K562 (cell line): Measurements from ENCODE around the gene C1QA.

ENCODE experiments used
- EP300 ChIP-seq: IDR thresholded peaks from 2 replicates; pipeline ENCODE4 v1.6.1; 2012; ENCODE audit warnings: low read length, improper control_type of control experiment
- FOXP4 ChIP-seq: sonication (generic); formaldehyde crosslinking; IDR thresholded peaks from 2 replicates; pipeline ENCODE4 v1.8.0; 2022; ENCODE audit warnings: mild to moderate bottlenecking, missing genetic modification reagents, borderline replicate concordance
- MAZ ChIP-seq, 2 experiments: fragments of 450-650 bp in 1 of 2; sonication (generic) in 1 of 2; formaldehyde crosslinking; IDR thresholded peaks in 1 of 2; conservative IDR thresholded peaks in 1 of 2; 2 replicates each; pipeline versions ENCODE4 v1.4.0 to v1.5.0; 2020; ENCODE audit warnings: mild to moderate bottlenecking in 1 of 2, missing genetic modification reagents in 1 of 2
- RAD21 ChIP-seq, 2 experiments: fragments of 250-450 bp in 1 of 2; fragments of 450-650 bp in 1 of 2; sonication (Bioruptor Pico) in 1 of 2; formaldehyde crosslinking in 1 of 2; IDR thresholded peaks in 1 of 2; conservative IDR thresholded peaks in 1 of 2; 2 replicates each; pipeline versions ENCODE4 v1.4.0 to v1.8.0; 2020 to 2022; ENCODE audit warnings: mild to moderate bottlenecking in 2 of 2, moderate library complexity in 1 of 2
- RHOXF2B ChIP-seq: fragments of 250-450 bp; sonication (Bioruptor Pico); conservative IDR thresholded peaks from 2 replicates; pipeline ENCODE4 v1.5.1; 2021
- ZFX ChIP-seq: sonication (generic); formaldehyde crosslinking; IDR thresholded peaks from 2 replicates; pipeline ENCODE4 v1.8.0; 2022; ENCODE audit warnings: mild to moderate bottlenecking, missing genetic modification reagents, moderate library complexity

GRCh38 chr1:22597301-22597965 lies 39.0 kb upstream of the C1QA start:
- TF ChIP-seq ZFX (no peak), EP300 (no peak), RAD21 (CRISPR knock-in tag; conservative IDR thresholded peaks at IDR 0.05 in 1 of 2, IDR thresholded peaks at IDR 0.05 in 1 of 2) (no peak), RHOXF2B (no peak), FOXP4 (CRISPR knock-in tag) (no peak), MAZ (CRISPR knock-in tag; conservative IDR thresholded peaks at IDR 0.05 in 1 of 2, IDR thresholded peaks at IDR 0.05 in 1 of 2) (no peak)
